ENCODE data around the gene GIGYF2. TPM values are rescaled to one million over a fixed set of nuclear protein-coding genes. Genes with fewer than 3 reads are reported as not detected.

The GIGYF2 gene
- total RNA-seq, 1 experiment from 2014 or later: 55.3 TPM

DNA sequence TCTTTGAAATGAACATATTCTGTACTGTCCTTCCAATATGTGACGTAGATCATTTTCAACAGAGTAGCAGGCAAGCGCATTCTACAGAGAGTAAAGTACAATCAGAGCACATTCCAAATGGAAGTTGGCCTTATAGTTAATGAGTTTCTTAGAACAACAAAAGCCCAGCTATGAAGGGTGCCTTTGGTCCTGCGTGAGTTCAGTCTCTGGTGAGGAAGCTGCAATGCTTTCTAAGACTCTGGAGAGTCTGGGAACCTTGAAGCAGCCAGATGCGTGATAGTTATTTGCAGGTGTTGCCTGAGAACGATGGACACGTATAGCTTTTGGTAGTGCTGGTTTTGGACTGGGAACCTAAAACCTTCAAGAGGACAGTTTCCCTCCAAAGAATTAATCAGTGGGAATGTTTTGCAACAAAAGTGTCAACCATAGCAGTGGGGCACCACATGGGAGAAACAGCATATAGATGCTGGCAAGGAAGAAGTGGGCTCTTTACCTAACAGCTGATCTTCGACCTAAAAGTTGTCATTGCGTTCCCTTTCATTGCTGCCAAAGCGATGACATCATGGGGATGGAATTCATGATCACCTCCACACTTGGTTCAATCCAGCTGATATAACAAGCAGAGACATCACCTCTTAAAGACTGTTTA is 163.6 kb downstream of the GIGYF2 start:
- H3K4me1 ChIP-seq (ENCODE audit: insufficient read depth, low read length): no peaks in the 10 kb centered on the region
- no peak overlapping the region for H3K14ac ChIP-seq (ENCODE audit: insufficient read depth, low read length)
- H2BK5ac ChIP-seq (ENCODE audit: insufficient read length, low read length): no peak overlapping the region
- DNase-seq: no peak
- no peaks in the 10 kb centered on the region for H3K79me1 ChIP-seq (ENCODE audit: insufficient read depth, low read depth, low read length, poor library complexity, severe bottlenecking)
- no peak overlapping the region for H2BK15ac ChIP-seq (ENCODE audit: low read depth, low read length)
- Mint-ChIP-seq H3K4me3 (no peak overlapping the region), H3K27ac (no peak overlapping the region), H3K36me3 (ENCODE audit: insufficient read depth in 1 of 3, low read depth in 3 of 3) (peaks cover 19 to 38% (median 33%) of the 10 kb centered on the region in 3 experiments), H3K4me1 (no peaks in the 10 kb centered on the region), H3K27me3 (ENCODE audit: low read depth) (no peaks in the 10 kb centered on the region), H3K9me3 (no peaks in the 10 kb centered on the region)
- TF ChIP-seq, protein P1, sequence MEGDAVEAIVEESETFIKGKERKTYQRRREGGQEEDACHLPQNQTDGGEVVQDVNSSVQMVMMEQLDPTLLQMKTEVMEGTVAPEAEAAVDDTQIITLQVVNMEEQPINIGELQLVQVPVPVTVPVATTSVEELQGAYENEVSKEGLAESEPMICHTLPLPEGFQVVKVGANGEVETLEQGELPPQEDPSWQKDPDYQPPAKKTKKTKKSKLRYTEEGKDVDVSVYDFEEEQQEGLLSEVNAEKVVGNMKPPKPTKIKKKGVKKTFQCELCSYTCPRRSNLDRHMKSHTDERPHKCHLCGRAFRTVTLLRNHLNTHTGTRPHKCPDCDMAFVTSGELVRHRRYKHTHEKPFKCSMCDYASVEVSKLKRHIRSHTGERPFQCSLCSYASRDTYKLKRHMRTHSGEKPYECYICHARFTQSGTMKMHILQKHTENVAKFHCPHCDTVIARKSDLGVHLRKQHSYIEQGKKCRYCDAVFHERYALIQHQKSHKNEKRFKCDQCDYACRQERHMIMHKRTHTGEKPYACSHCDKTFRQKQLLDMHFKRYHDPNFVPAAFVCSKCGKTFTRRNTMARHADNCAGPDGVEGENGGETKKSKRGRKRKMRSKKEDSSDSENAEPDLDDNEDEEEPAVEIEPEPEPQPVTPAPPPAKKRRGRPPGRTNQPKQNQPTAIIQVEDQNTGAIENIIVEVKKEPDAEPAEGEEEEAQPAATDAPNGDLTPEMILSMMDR (conservative IDR thresholded peaks at IDR 0.05): no peak
- H3K56ac ChIP-seq (ENCODE audit: insufficient read length, low read depth, low read length): no peak overlapping the region
- no peak overlapping the region for H2BK120ac ChIP-seq (ENCODE audit: low read depth, low read length, poor library complexity, severe bottlenecking)
- H3K18ac ChIP-seq (ENCODE audit: insufficient read length, low read depth, low read length): no peak overlapping the region
- no peak overlapping the region for H4K91ac ChIP-seq (ENCODE audit: insufficient read length, low read depth, low read length)
- no peaks in the 10 kb centered on the region for H3K9me3 ChIP-seq (ENCODE audit: control insufficient read depth, low read depth, low read length)
- H3K4me2 ChIP-seq (ENCODE audit: insufficient read depth, insufficient read length, low read length): no peak overlapping the region
- no CpG with 5 or more reads among the region's 9 CpGs for WGBS (ENCODE audit: extremely low coverage, insufficient read length, low lambda C conversion rate)
- H3T11ph ChIP-seq (ENCODE audit: low read length): no peak overlapping the region
- no peak overlapping the region for H2BK12ac ChIP-seq (ENCODE audit: insufficient read length, low read depth, low read length)
- H4K5ac ChIP-seq (ENCODE audit: insufficient read length, low read depth, low read length): no peak overlapping the region
- H3K23ac ChIP-seq (ENCODE audit: insufficient read length, low read depth, low read length): no peak overlapping the region
- no peak overlapping the region for H3K4ac ChIP-seq (ENCODE audit: low read depth, low read length)
- no peaks in the 10 kb centered on the region for H4K20me1 ChIP-seq (ENCODE audit: control insufficient read depth, insufficient read depth, insufficient read length)
- H3K27me3 ChIP-seq (ENCODE audit: insufficient read depth, low read length): no peaks in the 10 kb centered on the region
- H3K27ac ChIP-seq (ENCODE audit: insufficient read length, low read depth, low read length): no peak overlapping the region
- H2AFZ ChIP-seq (ENCODE audit: low read length): no peak overlapping the region
- peaks cover 2% of the 10 kb centered on the region for H3K23me2 ChIP-seq (ENCODE audit: insufficient read length, low read depth, low read length, poor library complexity, severe bottlenecking)
- no peaks in the 10 kb centered on the region for H3K79me2 ChIP-seq (ENCODE audit: insufficient read depth, low read length)
- H3K9ac ChIP-seq (ENCODE audit: extremely low read depth, insufficient read length, low read length): no peak overlapping the region
- H4K8ac ChIP-seq (replicated peaks; ENCODE audit: insufficient read length, low read depth, low read length): no peak overlapping the region
- H2BK20ac ChIP-seq (ENCODE audit: low read depth, low read length, poor library complexity, severe bottlenecking): no peak overlapping the region
- no peak overlapping the region for H2AK5ac ChIP-seq (ENCODE audit: insufficient read length, low read length)

Measured in H9 (cell line).